Breast epithelium (tissue), 4 donors: ENCODE data around the gene SLC34A1. TPM values are rescaled to one million over a fixed set of nuclear protein-coding genes. Genes with fewer than 3 reads are reported as not detected.

Experiments
- DNase-seq, 2 donors: peaks; one replicate each; pipeline ENCODE4 v3.0.0-alpha.2; 2019; ENCODE audit warnings: low spot score in 2 of 2
- H3K27ac ChIP-seq, 2 donors: fragments of 200-600 bp; sonication (generic) in 1 of 2; one replicate each; pipeline ENCODE4 v1.5.1; 2016 to 2019; ENCODE audit warnings: mild to moderate bottlenecking in 1 of 2
- H3K27me3 ChIP-seq, 2 donors: fragments of 200-600 bp; sonication (generic) in 1 of 2; one replicate each; pipeline versions ENCODE4 v1.5.1 to v1.6.0; 2017 to 2019; ENCODE audit warnings: control low read depth in 1 of 2, mild to moderate bottlenecking in 1 of 2
- H3K36me3 ChIP-seq: fragments of 200-600 bp; one replicate; pipeline ENCODE4 v1.5.1; 2019
- H3K4me1 ChIP-seq, 2 donors: fragments of 200-600 bp; sonication (generic); one replicate each; pipeline ENCODE4 v1.5.1; 2016 to 2019; ENCODE audit warnings: control low read depth in 1 of 2
- H3K4me3 ChIP-seq, 3 donors: fragments of 200-600 bp; sonication (generic); 1 replicate in 2 of 3; 2 replicates in 1 of 3; pipeline ENCODE4 v1.5.1; 2016 to 2019; ENCODE audit warnings: mild to moderate bottlenecking in 3 of 3, moderate library complexity in 2 of 3
- H3K9me3 ChIP-seq, 2 donors: fragments of 200-600 bp; sonication (generic) in 1 of 2; one replicate each; pipeline ENCODE4 v1.5.1; 2016 to 2019; ENCODE audit warnings: control low read depth in 1 of 2
- CTCF ChIP-seq, 3 donors: fragments of 450-650 bp; IDR thresholded peaks; one replicate each; pipeline ENCODE4 v1.5.1; 2016 to 2017; ENCODE audit warnings: antibody characterized with exemption in 3 of 3, mild to moderate bottlenecking in 3 of 3, moderate library complexity in 3 of 3
- POLR2A ChIP-seq: fragments of 450-650 bp; IDR thresholded peaks from one replicate; pipeline ENCODE4 v1.6.1; 2016; ENCODE audit warnings: antibody characterized with exemption, mild to moderate bottlenecking, moderate library complexity
- POLR2AphosphoS5 ChIP-seq, 3 donors: sonication (generic); formaldehyde crosslinking; IDR thresholded peaks; one replicate each; pipeline ENCODE4 v1.6.1; 2017; ENCODE audit warnings: antibody characterized with exemption in 3 of 3
- intact Hi-C: fragments of 100-400 bp; cut with DNase I; formaldehyde crosslinking; loops from one replicate; pipeline ENCODE4 v1.15.1; 2023; ENCODE audit warnings: low total_unique reads
- total RNA-seq, 3 donors: library from RNA; depleted of rRNA; stranded (reverse); fragments of >200 nt; gene quantifications; one replicate each; pipeline ENCODE4 v1.1.0, GENCODE V29; 2016

SLC34A1 gene
- total RNA-seq, 3 donors from 2014 or later, result not detected

GRCh38 chr5:177366528-177367322 lies 17.5 kb upstream of the SLC34A1 start:
- Histone ChIP-seq H3K9me3 (no peaks in the 10 kb centered on the region), H3K36me3 (no peaks in the 10 kb centered on the region), H3K4me3 (peak overlapping the region; percentile 46 to 74 (median 59)), H3K4me1 (peaks cover 0 to 5% of the 10 kb centered on the region in 2 donors), H3K27me3 (no peaks in the 10 kb centered on the region), H3K27ac (peak overlapping the region; percentile 94 to 97)
- intact Hi-C loops, result loop anchor here (10.0 kb wide), 1 partner anchor 52 kb away; the partner anchor contains the start of gene MXD3
- peak in 2 of 3 donors; percentile 41 to 60 for TF ChIP-seq POLR2AphosphoS5 (IDR thresholded peaks at IDR 0.05)
- no peak for TF ChIP-seq CTCF (IDR thresholded peaks at IDR 0.05)
- TF ChIP-seq POLR2A, result no peak
- peak; percentile 85 to 93 for DNase-seq

GRCh38 chr5:177367323-177367848 lies 16.8 kb upstream of the SLC34A1 start:
- no peaks in the 10 kb centered on the region for H3K27me3 ChIP-seq
- peaks cover 0 to 5% of the 10 kb centered on the region in 2 donors for H3K4me1 ChIP-seq
- TF ChIP-seq CTCF (IDR thresholded peaks at IDR 0.05), result no peak
- TF ChIP-seq POLR2AphosphoS5 (IDR thresholded peaks at IDR 0.05), result no peak
- TF ChIP-seq POLR2A, result no peak
- H3K36me3 ChIP-seq, result no peaks in the 10 kb centered on the region
- H3K9me3 ChIP-seq, result no peaks in the 10 kb centered on the region
- intact Hi-C loops, result loop anchor here (10.0 kb wide), 1 partner anchor 53 kb away; the partner anchor contains the start of gene MXD3
- peak overlapping the region; percentile 46 to 74 (median 59) for H3K4me3 ChIP-seq
- no peak for DNase-seq
- peak overlapping the region; percentile 94 to 97 for H3K27ac ChIP-seq

GRCh38 chr5:177367981-177368868 lies 16.0 kb upstream of the SLC34A1 start:
- Histone ChIP-seq H3K4me3 (peak overlapping the region in 1 of 3 donors; percentile 74), H3K36me3 (no peaks in the 10 kb centered on the region), H3K9me3 (no peaks in the 10 kb centered on the region), H3K4me1 (peaks cover 0 to 5% of the 10 kb centered on the region in 2 donors), H3K27ac (no peak overlapping the region), H3K27me3 (no peaks in the 10 kb centered on the region)
- no peak for TF ChIP-seq POLR2A
- no peak for TF ChIP-seq POLR2AphosphoS5 (IDR thresholded peaks at IDR 0.05)
- no peak for TF ChIP-seq CTCF (IDR thresholded peaks at IDR 0.05)
- DNase-seq, result no peak
- intact Hi-C loops, result loop anchor here (10.0 kb wide), 1 partner anchor 53 kb away; the partner anchor contains the start of gene MXD3

- Histone ChIP-seq H3K4me3 (no peak overlapping the region), H3K27ac (no peak overlapping the region), H3K9me3 (no peaks in the 10 kb centered on the region), H3K36me3 (no peaks in the 10 kb centered on the region), H3K27me3 (no peaks in the 10 kb centered on the region), H3K4me1 (no peaks in the 10 kb centered on the region)
- TF ChIP-seq POLR2AphosphoS5 (IDR thresholded peaks at IDR 0.05) (no peak), CTCF (IDR thresholded peaks at IDR 0.05) (peak; percentile 42 to 51 (median 44))
- intact Hi-C loops, result loop anchor here (10.0 kb wide), 1 partner anchor 54 kb away; the partner anchor contains the start of gene MXD3
- no peak for DNase-seq
Measured at GRCh38 chr5:177368869-177369644, 15.2 kb upstream of the SLC34A1 start.
